Kidney (tissue), 14 donors: ENCODE data around the gene KDR. TPM values are rescaled to one million over a fixed set of nuclear protein-coding genes. Genes with fewer than 3 reads are reported as not detected.

Experiments used
- DNase-seq, 5 donors: peaks; one replicate each; pipeline ENCODE4 v3.0.0-alpha.2; 2013 to 2020
- FAIRE-seq: peaks from 2 replicates; lab custom pipeline; 2012; peaks lifted over from hg19 to GRCh38; lab: Jason Lieb, UNC
- H3K27ac ChIP-seq, 2 donors: one replicate each; pipeline ENCODE4 v1.7.0; 2013; ENCODE audit warnings: low read depth in 2 of 2, low read length in 2 of 2, inconsistent platforms in 1 of 2
- H3K27me3 ChIP-seq: one replicate; pipeline ENCODE4 v1.7.1; 2013; ENCODE audit warnings: low read length, inconsistent platforms; ENCODE audit not compliant: control insufficient read depth, insufficient read depth
- H3K36me3 ChIP-seq, 3 donors: one replicate each; pipeline versions ENCODE4 v1.7.0 to v1.7.1; 2013; ENCODE audit warnings: low read length in 3 of 3, control low read depth in 1 of 3, inconsistent platforms in 1 of 3; ENCODE audit not compliant: insufficient read depth in 3 of 3, control insufficient read depth in 2 of 3
- H3K4me1 ChIP-seq, 3 donors: one replicate each; pipeline versions ENCODE4 v1.7.0 to v1.7.1; 2013; ENCODE audit warnings: low read length in 3 of 3, inconsistent platforms in 1 of 3, low read depth in 1 of 3; ENCODE audit not compliant: control insufficient read depth in 2 of 3, insufficient read depth in 2 of 3
- H3K4me3 ChIP-seq, 3 donors: one replicate each; pipeline versions ENCODE4 v1.7.0 to v1.8.1; 2013; ENCODE audit warnings: low read length in 3 of 3, control low read depth in 1 of 3, inconsistent platforms in 1 of 3
- H3K9ac ChIP-seq, 3 donors: one replicate each; pipeline versions ENCODE4 v1.7.0 to v1.7.1; 2013; ENCODE audit warnings: low read length in 3 of 3, control low read depth in 1 of 3, inconsistent platforms in 1 of 3
- H3K9me3 ChIP-seq, 3 donors: one replicate each; pipeline versions ENCODE4 v1.7.0 to v1.7.1; 2013; ENCODE audit warnings: low read length in 3 of 3, control low read depth in 1 of 3, inconsistent platforms in 1 of 3; ENCODE audit not compliant: control insufficient read depth in 2 of 3, insufficient read depth in 1 of 3
- intact Hi-C: fragments of 100-400 bp; cut with DNase I; formaldehyde crosslinking; loops from one replicate; pipeline ENCODE4 v1.11.1; 2022
- polyA plus RNA-seq: library from polyadenylated mRNA; stranded (reverse); fragments of 350-450 nt; fragmentation: Illumina TruSeq; extraction: RNeasy Lipid Tissue Mini Kit (QIAGEN cat#74804); gene quantifications from one replicate; pipeline ENCODE4 v1.2.3, GENCODE V29; 2014; ENCODE audit warnings: low read depth, low replicate concordance; ENCODE audit not compliant: insufficient read depth
- total RNA-seq: library from RNA; stranded (reverse); fragmentation: NEBNext Ultra II Directional; extraction: Animal tissue kit (Norgen Biotek cat#: 25700); gene quantifications from one replicate; pipeline ENCODE4 v1.2.1, GENCODE V29; 2021
- TF ChIP-seq, protein P1 (sequence below): IDR thresholded peaks from 3 replicates; pipeline ENCODE4 v1.5.1; 2012; ENCODE audit warnings: mild to moderate bottlenecking, moderate library complexity, borderline replicate concordance; ENCODE audit not compliant: insufficient read depth; ENCODE audit errors: extremely low read depth
- donor health status: control.
- donor health status: control.
- donor health status: control.
- donor health status: control.
- donor health status: control.
- donor health status: DM: yes; HTN: yes; CAD: no.
- donor health status: Normal renal cell carcinoma (clear cell type).

KDR gene
- total and polyA plus RNA-seq, 2 donors from 2014 or later: 20.4 to 28.8 TPM

DNA sequence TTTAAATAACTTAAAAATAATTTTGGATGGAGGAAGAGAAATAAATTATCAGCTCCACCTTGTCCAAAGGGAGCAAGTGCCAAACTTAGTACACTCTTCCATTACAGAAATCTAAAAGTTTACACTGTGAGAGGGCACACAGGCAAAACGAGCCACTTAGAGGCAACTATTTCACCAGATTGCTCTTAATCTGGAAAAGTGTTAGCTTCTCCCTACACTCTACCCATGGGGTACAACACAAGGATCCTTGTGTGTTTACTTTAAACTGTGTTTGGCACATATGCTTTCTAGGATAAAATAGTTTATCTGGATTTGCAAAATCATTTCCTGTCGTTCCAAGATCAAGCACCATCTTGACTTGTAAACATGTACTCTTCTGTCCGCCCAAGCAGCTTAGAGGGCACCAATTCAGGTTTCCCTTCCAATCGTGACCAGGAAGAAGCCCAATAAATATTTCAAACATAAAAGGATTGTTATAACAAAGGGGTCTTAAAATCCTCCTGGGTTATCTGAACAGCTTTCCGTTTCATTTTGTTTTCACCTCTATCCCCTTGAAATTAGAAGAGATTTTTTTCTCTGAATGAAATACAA is 29.0 kb upstream of the KDR start:
- no peak for DNase-seq
- Histone ChIP-seq H3K27me3 (no peaks in the 10 kb centered on the region), H3K9ac (no peak overlapping the region), H3K27ac (no peak overlapping the region), H3K4me3 (no peak overlapping the region), H3K4me1 (no peaks in the 10 kb centered on the region), H3K9me3 (no peaks in the 10 kb centered on the region), H3K36me3 (no peaks in the 10 kb centered on the region)
- TF ChIP-seq, protein P1, sequence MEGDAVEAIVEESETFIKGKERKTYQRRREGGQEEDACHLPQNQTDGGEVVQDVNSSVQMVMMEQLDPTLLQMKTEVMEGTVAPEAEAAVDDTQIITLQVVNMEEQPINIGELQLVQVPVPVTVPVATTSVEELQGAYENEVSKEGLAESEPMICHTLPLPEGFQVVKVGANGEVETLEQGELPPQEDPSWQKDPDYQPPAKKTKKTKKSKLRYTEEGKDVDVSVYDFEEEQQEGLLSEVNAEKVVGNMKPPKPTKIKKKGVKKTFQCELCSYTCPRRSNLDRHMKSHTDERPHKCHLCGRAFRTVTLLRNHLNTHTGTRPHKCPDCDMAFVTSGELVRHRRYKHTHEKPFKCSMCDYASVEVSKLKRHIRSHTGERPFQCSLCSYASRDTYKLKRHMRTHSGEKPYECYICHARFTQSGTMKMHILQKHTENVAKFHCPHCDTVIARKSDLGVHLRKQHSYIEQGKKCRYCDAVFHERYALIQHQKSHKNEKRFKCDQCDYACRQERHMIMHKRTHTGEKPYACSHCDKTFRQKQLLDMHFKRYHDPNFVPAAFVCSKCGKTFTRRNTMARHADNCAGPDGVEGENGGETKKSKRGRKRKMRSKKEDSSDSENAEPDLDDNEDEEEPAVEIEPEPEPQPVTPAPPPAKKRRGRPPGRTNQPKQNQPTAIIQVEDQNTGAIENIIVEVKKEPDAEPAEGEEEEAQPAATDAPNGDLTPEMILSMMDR: no peak
- intact Hi-C loops: no loop called here
- FAIRE-seq: no peak

DNA sequence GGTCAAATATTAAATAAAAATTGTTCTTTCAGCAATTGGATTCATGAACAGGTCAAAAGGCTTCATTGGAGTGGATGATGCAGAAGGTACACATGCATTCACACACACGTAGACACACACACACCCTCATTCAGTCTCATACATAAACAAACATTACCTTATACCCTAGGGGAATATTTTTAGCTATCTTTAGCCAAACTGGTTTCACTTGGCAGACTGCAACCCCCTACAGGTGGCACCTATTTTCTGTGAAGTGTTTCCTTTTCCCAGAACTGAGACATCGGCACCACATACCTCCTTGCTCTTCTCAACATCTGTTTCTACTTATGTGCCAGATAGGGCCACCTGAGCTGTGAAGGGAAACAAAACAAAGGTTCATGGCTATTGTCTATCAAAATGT is 18.5 kb upstream of the KDR start:
- intact Hi-C loops: no loop called here
- Histone ChIP-seq H3K4me3 (no peak overlapping the region), H3K9me3 (no peaks in the 10 kb centered on the region), H3K27me3 (no peaks in the 10 kb centered on the region), H3K27ac (no peak overlapping the region), H3K36me3 (no peaks in the 10 kb centered on the region), H3K4me1 (no peaks in the 10 kb centered on the region), H3K9ac (no peak overlapping the region)
- FAIRE-seq: no peak
- TF ChIP-seq, protein P1: no peak
- DNase-seq: no peak

DNA sequence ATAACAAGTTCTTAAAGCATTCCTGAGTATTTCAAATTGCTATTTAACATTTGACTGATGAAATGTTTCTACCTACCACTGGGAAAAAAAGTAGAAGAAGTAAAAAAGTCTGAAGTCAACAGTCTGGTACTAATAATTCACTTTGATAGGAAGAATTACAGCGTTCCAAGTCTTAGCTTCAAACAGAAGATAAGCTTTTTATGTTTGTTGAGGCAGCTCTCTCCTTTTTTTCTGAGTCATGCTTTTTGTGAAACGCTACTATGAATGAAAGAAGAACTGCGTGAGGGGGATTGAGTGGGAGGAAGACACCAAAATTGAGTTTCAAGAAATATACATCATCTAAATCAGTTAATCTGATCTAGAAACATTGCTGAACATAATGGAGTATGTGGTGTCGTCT is 13.0 kb upstream of the KDR start:
- Histone ChIP-seq H3K9me3 (no peaks in the 10 kb centered on the region), H3K4me1 (no peaks in the 10 kb centered on the region), H3K9ac (no peak overlapping the region), H3K4me3 (no peak overlapping the region), H3K27ac (no peak overlapping the region), H3K27me3 (no peaks in the 10 kb centered on the region), H3K36me3 (no peaks in the 10 kb centered on the region)
- DNase-seq: no peak
- intact Hi-C loops: no loop called here
- TF ChIP-seq, protein P1: no peak
- FAIRE-seq: no peak

DNA sequence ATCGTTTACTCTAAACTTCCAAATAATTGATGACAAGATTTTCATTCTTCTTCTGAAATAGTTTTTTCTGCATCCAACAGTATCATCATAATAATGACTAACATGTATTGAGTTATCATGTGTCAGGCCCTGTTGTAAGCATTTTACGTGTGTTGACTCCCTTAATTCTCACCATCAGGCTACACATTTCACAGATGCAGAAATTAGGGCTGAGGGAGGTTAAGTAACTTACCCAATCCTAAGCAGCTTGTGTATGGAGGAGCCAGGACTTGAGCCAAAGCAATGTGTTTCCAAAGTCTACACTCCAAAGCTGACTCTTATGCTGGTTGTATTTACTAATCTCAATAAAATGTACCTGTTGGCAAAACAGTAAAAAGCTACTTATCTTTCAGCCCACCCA is 11.2 kb upstream of the KDR start:
- intact Hi-C loops: no loop called here
- no peaks in the 10 kb centered on the region for H3K27me3 ChIP-seq

More for the DNA sequence above, 11.2 kb upstream of the KDR start:
- Histone ChIP-seq H3K4me3 (no peak overlapping the region), H3K27ac (no peak overlapping the region), H3K9me3 (no peaks in the 10 kb centered on the region), H3K4me1 (no peaks in the 10 kb centered on the region), H3K36me3 (no peaks in the 10 kb centered on the region), H3K9ac (no peak overlapping the region)
- TF ChIP-seq, protein P1: no peak
- FAIRE-seq: no peak
- DNase-seq: no peak
